Suppressor macrophage treated with lipopolysaccharide for 4 hours (primary cell): Measurements from ENCODE around the gene LYAR.

Experiments
- DNase-seq: peaks from one replicate; pipeline ENCODE4 v3.0.0-alpha.2; 2020

LYAR gene

GRCh38 chr4:4315461-4316149, 25.7 kb upstream of the LYAR start:
- DNase-seq: no peak

GRCh38 chr4:4311193-4311592, 21.2 kb upstream of the LYAR start:
- no peak for DNase-seq

GRCh38 chr4:4308800-4309441, 19.0 kb upstream of the LYAR start:
- no peak for DNase-seq

- DNase-seq: no peak
Observed at GRCh38 chr4:4306920-4307319, 17.0 kb upstream of the LYAR start.

GRCh38 chr4:4302416-4302815, 12.5 kb upstream of the LYAR start:
- DNase-seq: no peak

DNA sequence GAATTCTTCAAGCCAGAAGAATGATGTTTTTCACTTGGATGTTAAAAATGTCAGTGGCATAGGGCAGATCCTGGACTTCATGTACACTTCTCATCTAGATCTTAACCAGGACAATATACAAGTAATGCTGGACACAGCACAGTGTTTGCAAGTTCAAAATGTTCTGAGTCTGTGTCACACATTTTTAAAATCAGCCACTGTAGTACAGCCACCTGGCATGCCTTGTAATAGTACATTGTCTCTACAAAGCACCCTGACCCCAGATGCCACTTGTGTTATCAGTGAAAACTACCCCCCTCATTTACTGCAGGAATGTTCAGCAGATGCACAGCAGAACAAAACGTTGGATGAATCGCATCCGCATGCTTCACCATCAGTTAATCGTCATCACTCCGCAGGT, 12.0 kb upstream of the LYAR start:
- no peak for DNase-seq

DNA sequence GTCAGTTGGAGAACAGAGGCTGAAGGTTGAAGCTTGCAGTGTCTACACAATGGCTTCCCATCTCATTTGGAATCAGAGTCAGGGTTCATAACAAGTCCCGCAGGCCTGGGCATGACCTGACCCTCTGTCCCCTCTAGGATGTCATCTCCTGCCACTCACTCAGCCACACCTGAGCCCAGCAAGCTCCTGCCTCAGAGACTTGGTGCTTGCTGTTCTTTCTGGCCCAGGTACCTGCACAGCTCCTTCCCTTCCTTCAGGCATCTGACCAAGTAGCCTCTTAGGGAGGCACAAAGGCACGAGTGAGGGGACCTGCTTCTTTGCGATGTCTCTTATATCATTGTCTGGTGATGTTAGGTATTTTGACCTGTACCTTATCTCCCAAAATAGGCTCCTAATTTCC, 9.1 kb upstream of the LYAR start:
- DNase-seq: no peak

GRCh38 chr4:4296283-4296846, 6.4 kb upstream of the LYAR start:
- DNase-seq: no peak

- no peak for DNase-seq
Observed at GRCh38 chr4:4293279-4293678, 3.3 kb upstream of the LYAR start.

DNA sequence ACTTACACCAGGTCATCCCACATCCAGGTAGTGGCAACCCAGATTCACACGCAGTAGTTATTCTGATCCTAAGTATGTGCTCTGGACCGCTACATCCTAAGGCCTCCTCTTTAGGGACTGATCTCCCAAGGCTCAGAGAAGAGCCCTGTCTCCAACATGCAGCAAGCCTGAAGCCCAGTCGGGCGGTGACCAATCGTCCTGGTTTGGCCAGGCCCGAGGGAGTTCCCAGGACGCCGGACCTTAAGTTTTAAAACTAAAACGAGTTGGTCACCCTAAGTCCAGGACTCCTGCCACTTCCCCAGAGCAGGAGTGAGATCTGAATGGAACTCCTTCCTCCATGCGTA, 385 bp downstream of the LYAR start:
- no peak for DNase-seq

- no peak for DNase-seq
Observed at GRCh38 chr4:4289055-4289454, 899 bp downstream of the LYAR start.

GRCh38 chr4:4288098-4288497, 1.9 kb downstream of the LYAR start:
- no peak for DNase-seq

- no peak for DNase-seq
Observed at GRCh38 chr4:4284827-4285618, 4.9 kb downstream of the LYAR start.

DNA sequence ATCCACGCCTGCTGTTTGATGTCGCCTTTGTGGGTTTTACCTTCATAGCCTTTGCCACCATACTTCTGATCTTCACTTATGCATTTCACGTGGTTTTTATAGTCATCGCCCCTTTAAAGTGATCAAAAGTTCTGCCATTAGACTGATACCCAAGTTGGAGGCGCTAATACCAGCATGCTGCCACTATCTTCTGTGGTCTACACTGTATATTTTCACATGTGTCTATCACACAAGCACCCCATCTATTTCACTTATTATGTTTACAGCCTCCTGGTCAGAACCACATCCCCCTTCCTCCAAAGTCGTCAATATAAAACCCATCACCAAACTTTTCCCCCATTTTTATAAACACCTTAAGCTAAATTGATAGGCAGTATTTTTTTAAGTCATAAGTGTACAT, 8.2 kb downstream of the LYAR start:
- no peak for DNase-seq

DNA sequence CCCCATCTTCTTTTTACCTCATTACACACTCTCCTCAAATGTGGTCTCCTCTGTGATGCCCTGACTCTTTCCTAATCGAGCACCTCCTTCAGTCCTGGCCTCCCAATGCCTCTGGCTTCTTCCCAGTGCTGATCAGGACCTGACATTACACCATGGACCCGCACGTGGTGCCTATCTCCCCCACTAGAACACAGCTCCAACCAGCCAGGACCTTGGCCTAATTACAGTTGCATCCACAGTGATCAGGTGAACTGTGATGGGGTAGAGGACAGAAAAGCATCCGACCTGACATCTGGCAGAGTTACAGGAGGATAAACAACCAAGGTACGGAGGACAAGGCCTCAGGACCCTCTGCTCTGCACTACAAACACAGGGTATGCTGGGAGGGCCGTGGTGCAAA, 12.4 kb downstream of the LYAR start:
- no peak for DNase-seq

DNA sequence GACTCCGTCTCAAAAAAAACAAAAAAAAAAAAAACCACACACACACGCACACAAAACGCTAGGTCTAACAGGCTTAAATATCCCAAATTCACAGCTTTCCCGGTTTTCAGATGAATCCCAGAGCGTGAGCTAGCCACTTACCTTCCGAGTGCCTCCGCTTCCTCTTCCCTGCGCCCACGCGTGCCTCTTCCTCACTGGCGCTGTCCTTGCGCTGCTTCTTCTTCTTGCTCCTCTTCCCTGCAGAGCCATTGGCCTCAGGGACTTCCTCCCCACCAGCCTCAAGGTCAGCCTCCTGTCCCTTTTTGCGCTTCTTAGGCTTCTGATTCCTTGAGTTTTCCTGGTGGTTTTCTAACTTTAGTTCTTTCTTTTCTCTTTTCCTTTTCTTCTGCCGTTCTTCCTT, 15.7 kb downstream of the LYAR start:
- DNase-seq: no peak

DNA sequence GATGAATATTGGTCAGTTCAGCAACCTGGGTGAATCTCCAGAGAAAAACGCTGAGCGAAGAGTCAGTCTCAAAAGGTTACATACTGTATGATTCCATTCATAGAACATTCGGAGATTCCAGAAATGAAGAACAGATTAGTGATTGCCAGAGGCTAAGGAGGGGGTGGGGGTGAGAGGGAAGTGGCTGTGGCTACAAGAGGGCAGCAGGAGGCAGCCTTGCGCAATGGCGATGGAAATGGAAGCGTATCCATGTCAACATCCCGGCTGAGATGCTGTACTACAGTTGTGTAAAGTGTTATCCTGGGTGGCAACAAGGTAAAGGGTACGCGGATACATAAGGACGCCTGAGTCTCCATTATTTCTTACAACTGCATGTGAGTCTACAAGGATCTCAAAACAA, 18.0 kb downstream of the LYAR start:
- DNase-seq: no peak

DNA sequence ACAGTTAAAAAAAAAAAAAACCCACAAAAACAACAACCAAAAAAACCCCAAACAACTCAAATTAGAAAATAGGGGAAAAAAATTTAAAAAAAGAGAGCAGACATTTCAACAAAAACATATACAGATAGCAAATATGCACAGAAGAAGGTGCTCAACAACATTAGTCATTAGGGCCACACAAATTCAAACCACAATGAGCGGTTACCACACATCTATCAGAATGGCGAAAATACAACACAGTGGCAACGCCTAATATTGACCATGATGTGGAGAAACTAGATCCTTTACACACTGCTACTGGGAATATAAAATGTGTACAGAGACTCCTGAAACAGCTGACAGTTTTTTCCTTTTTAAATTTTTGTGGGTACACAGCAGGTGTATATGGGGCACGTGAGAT, 19.4 kb downstream of the LYAR start:
- peak; percentile 25 for DNase-seq

DNA sequence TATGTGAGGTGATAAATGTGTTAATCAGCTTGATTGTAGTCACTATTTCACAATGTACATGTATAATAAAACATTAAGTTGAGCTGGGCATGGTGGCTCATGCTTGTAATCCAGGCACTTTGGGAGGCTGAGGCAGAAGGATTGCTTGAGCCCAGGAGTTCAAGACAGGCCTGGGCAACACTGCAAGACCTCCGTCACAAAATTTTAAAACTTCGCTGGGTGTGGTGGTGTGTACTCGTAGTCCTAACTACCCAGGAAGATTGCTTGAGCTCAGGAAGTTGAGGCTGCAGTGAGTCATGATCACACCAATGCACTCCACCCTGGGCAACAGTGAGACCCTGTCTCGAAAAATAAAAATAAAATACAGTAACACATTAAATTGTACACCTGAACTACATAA, 20.1 kb downstream of the LYAR start:
- peak; percentile 50 for DNase-seq

DNA sequence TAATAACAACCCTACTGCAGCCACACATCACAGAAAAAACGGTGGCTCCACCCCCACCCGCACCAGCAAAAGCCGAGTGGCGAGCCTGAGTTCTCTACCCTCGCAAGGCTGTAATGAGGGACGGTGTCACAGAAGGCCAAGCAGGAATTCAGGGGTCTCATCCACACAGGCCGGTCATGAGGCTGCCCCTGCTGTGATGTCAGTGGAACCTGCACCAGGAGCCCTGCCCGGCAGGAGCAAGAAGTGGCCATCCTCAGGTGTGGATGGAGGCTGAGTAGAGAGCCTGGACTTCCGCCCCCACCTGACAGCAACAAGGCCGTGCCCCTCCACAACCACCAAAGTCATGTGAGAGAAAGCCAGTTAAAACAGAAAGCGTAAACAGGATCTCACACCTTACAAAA, 20.6 kb downstream of the LYAR start:
- DNase-seq: no peak

- DNase-seq: peak; percentile 75
Observed at GRCh38 chr4:4268776-4269175, 21.2 kb downstream of the LYAR start.

- DNase-seq: peak; percentile 64
Observed at GRCh38 chr4:4267981-4268380, 22.0 kb downstream of the LYAR start.

DNA sequence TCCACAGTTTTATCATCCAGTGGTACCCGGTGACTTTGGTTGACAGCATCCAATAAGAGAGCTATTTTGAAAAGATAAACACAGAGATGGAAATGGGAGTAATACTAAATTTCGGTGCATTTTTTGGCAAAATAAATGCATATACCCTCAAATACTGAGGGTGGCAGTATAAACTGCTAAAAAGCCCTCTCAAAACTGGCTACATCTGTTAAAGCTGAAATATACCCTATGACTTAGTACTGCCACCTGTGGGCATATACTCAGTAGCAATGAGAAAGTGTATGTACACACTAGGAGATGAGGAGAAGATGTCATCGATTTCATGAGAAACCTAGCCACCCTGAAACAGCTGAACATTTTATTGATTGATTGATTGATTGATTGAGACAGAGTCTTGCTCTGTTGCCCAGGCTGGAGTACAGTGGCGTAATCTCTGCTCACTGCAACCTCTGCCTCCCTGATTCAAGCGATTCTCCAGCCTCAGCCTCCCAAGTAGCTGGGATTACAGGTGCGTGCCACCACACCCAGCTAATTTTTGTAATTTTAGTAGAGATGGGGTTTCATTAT, 29.7 kb downstream of the LYAR start:
- peak; percentile 52 for DNase-seq
